Smooth muscle cell (in vitro differentiated cells): Measurements from ENCODE around the gene DENND4C. TPM values are rescaled to one million over a fixed set of nuclear protein-coding genes. Genes with fewer than 3 reads are reported as not detected.

ENCODE experiments used
- DNase-seq: peaks from one replicate; lab custom pipeline; 2025; ENCODE audit not compliant: unreplicated experiment; lab: John Stamatoyannopoulos, UW
- H2AFZ ChIP-seq: fragments of 200-600 bp; sonication (generic); 2 replicates; pipeline ENCODE4 v1.6.0; 2016; ENCODE audit warnings: antibody characterized with exemption, low read depth, mild to moderate bottlenecking
- H3F3A ChIP-seq: fragments of 200-600 bp; sonication (generic); 2 replicates; pipeline ENCODE4 v1.6.0; 2017; ENCODE audit warnings: antibody characterized with exemption, low read depth
- H3K27ac ChIP-seq: fragments of 200-600 bp; sonication (generic); 2 replicates; pipeline ENCODE4 v1.5.1; 2016; ENCODE audit warnings: low read depth, mild to moderate bottlenecking
- H3K27me3 ChIP-seq: fragments of 200-600 bp; sonication (generic); 2 replicates; pipeline ENCODE4 v1.6.1; 2016; ENCODE audit warnings: low read depth, mild to moderate bottlenecking
- H3K36me3 ChIP-seq: fragments of 200-600 bp; sonication (generic); 2 replicates; pipeline ENCODE4 v1.5.1; 2016; ENCODE audit warnings: low read depth
- H3K4me1 ChIP-seq: fragments of 200-600 bp; sonication (generic); 2 replicates; pipeline ENCODE4 v1.5.1; 2016; ENCODE audit warnings: low read depth
- H3K4me2 ChIP-seq: fragments of 200-600 bp; sonication (generic); 2 replicates; pipeline ENCODE4 v1.6.0; 2016; ENCODE audit warnings: mild to moderate bottlenecking
- H3K4me3 ChIP-seq: fragments of 200-600 bp; sonication (generic); 2 replicates; pipeline ENCODE4 v1.5.1; 2016; ENCODE audit warnings: mild to moderate bottlenecking
- H3K79me2 ChIP-seq: fragments of 200-600 bp; sonication (generic); 2 replicates; pipeline ENCODE4 v1.6.0; 2016; ENCODE audit warnings: low read depth, mild to moderate bottlenecking
- H3K9ac ChIP-seq: fragments of 200-600 bp; sonication (generic); 2 replicates; pipeline ENCODE4 v1.6.0; 2016; ENCODE audit warnings: low read depth
- H3K9me3 ChIP-seq: fragments of 200-600 bp; sonication (generic); replicated peaks from 2 replicates; pipeline ENCODE4 v1.5.1; 2016; ENCODE audit warnings: low read depth
- H4K20me1 ChIP-seq: fragments of 200-600 bp; sonication (generic); 2 replicates; pipeline ENCODE4 v1.6.0; 2016; ENCODE audit warnings: low read depth
- CTCF ChIP-seq: fragments of 200-600 bp; sonication (generic); IDR thresholded peaks from 2 replicates; pipeline ENCODE4 v1.5.1; 2017; ENCODE audit warnings: borderline replicate concordance, mild to moderate bottlenecking, antibody characterized with exemption; ENCODE audit not compliant: insufficient read depth, poor library complexity, severe bottlenecking
- WGBS: methylation state at CpG from one replicate; pipeline ENCODE4 v1.1.7; 2016; ENCODE audit warnings: low lambda C conversion rate; 5-methylcytosine and 5-hydroxymethylcytosine counted together
- polyA plus RNA-seq: library from polyadenylated mRNA; unstranded; fragments of >200 nt; fragmentation: Nextera tagmentation; extraction: Ambion mirVana; gene quantifications from 2 replicates; pipeline ENCODE4 v1.2.1, GENCODE V29; 2016
- total RNA-seq: library from RNA; depleted of rRNA; stranded (reverse); fragments of >200 nt; gene quantifications from 2 replicates; pipeline ENCODE4 v1.2.3, GENCODE V29; 2014

Gene DENND4C
- total and polyA plus RNA-seq, 2 experiments from 2014 or later = 4.0 to 24.8 TPM

GRCh38 chr9:19416143-19416542 lies 185.7 kb downstream of the DENND4C start:
- H3F3A ChIP-seq = no peaks in the 10 kb centered on the region
- no peak for DNase-seq
- no peaks in the 10 kb centered on the region for H3K4me1 ChIP-seq
- H3K27me3 ChIP-seq = no peaks in the 10 kb centered on the region
- no peak overlapping the region for H3K4me2 ChIP-seq
- H3K27ac ChIP-seq = no peak overlapping the region
- 64% methylated on average over 2 of the region's 2 CpGs for WGBS
- no peak for TF ChIP-seq CTCF
- H3K4me3 ChIP-seq = no peak overlapping the region
- H3K36me3 ChIP-seq = no peaks in the 10 kb centered on the region
- H3K9me3 ChIP-seq = no peaks in the 10 kb centered on the region
- no peaks in the 10 kb centered on the region for H3K79me2 ChIP-seq
- H4K20me1 ChIP-seq = no peaks in the 10 kb centered on the region
- H2AFZ ChIP-seq = no peak overlapping the region
- no peak overlapping the region for H3K9ac ChIP-seq

- no peaks in the 10 kb centered on the region for H3K79me2 ChIP-seq
- no peak overlapping the region for H3K4me3 ChIP-seq
- H4K20me1 ChIP-seq = no peaks in the 10 kb centered on the region
- no peaks in the 10 kb centered on the region for H3K27me3 ChIP-seq
- 90% methylated on average over 1 of the region's 1 CpG for WGBS
- no peaks in the 10 kb centered on the region for H3K9me3 ChIP-seq
- no peak for TF ChIP-seq CTCF
- H3K27ac ChIP-seq = no peak overlapping the region
- H3K4me1 ChIP-seq = peaks cover 4% of the 10 kb centered on the region
- no peaks in the 10 kb centered on the region for H3K36me3 ChIP-seq
- no peak overlapping the region for H2AFZ ChIP-seq
- DNase-seq = no peak
- H3F3A ChIP-seq = peaks cover 3% of the 10 kb centered on the region
- no peak overlapping the region for H3K4me2 ChIP-seq
- no peak overlapping the region for H3K9ac ChIP-seq
These were observed 190.4 kb downstream of the DENND4C start for GRCh38 chr9:19420877-19421276.

Other genes with a start within 250 kb of the DENND4C start
- gene SAXO1, start 197.5 kb upstream of the DENND4C start, total RNA-seq = not detected in 2 replicates
- gene SAXO1, start 197.5 kb upstream of the DENND4C start, polyA plus RNA-seq = 0.08 TPM in 1 of 2 replicates, not detected in the other
- 93.1 and 101 TPM in 2 replicates for gene RRAGA, start 181.3 kb upstream of the DENND4C start, total RNA-seq
- 136 and 139 TPM in 2 replicates for gene RRAGA, start 181.3 kb upstream of the DENND4C start, polyA plus RNA-seq
- 12.5 and 13.1 TPM in 2 replicates for gene HAUS6, start 127.8 kb upstream of the DENND4C start, total RNA-seq
- gene HAUS6, start 127.8 kb upstream of the DENND4C start, polyA plus RNA-seq = 3.8 and 4.3 TPM in 2 replicates
- 34.2 and 34.5 TPM in 2 replicates for gene PLIN2, start 103.2 kb upstream of the DENND4C start, total RNA-seq
- gene PLIN2, start 103.2 kb upstream of the DENND4C start, polyA plus RNA-seq = 59.4 and 63.9 TPM in 2 replicates
- 1,306 and 1,413 TPM in 2 replicates for gene RPS6, start 149.5 kb downstream of the DENND4C start, total RNA-seq
- 844 and 935 TPM in 2 replicates for gene RPS6, start 149.5 kb downstream of the DENND4C start, polyA plus RNA-seq
- 3.0 and 4.2 TPM in 2 replicates for gene ACER2, start 178.3 kb downstream of the DENND4C start, total RNA-seq
- 0.49 and 1.1 TPM in 2 replicates for gene ACER2, start 178.3 kb downstream of the DENND4C start, polyA plus RNA-seq